SKM-1 (cell line): Measurements from ENCODE around the gene POLR1B.
"Not testable (repeated sequence)": the region's sequence is repeated elsewhere in the genome, so short reads cannot be mapped to it uniquely, and the experiment has no call there.

Source experiments
- DNase-seq: peaks from one replicate; lab custom pipeline; 2025; ENCODE audit not compliant: unreplicated experiment; lab: John Stamatoyannopoulos, UW

The POLR1B gene

GRCh38 chr2:112600634-112601033 is 58.4 kb downstream of the POLR1B start:
- no peak for DNase-seq

- no peak for DNase-seq
Observed at GRCh38 chr2:112601754-112602153, 59.5 kb downstream of the POLR1B start.

GRCh38 chr2:112602917-112603316 is 60.7 kb downstream of the POLR1B start:
- DNase-seq: no peak

- DNase-seq: no peak
Observed at GRCh38 chr2:112603731-112604130, 61.5 kb downstream of the POLR1B start.

GRCh38 chr2:112604952-112605351 is 62.7 kb downstream of the POLR1B start:
- DNase-seq: no peak

- no peak for DNase-seq
Observed at GRCh38 chr2:112605926-112606325, 63.7 kb downstream of the POLR1B start.

- DNase-seq: no peak
Observed at GRCh38 chr2:112606547-112606946, 64.3 kb downstream of the POLR1B start.

- DNase-seq: no peak
Observed at GRCh38 chr2:112607680-112608438, 65.6 kb downstream of the POLR1B start.

- not testable (repeated sequence) for DNase-seq
Observed at GRCh38 chr2:112609320-112609719, 67.1 kb downstream of the POLR1B start.

GRCh38 chr2:112612283-112612682 is 70.0 kb downstream of the POLR1B start:
- DNase-seq: not testable (repeated sequence)

GRCh38 chr2:112614201-112614840 is 72.1 kb downstream of the POLR1B start:
- DNase-seq: no peak

- DNase-seq: no peak
Observed at GRCh38 chr2:112615051-112615450, 72.8 kb downstream of the POLR1B start.

- not testable (repeated sequence) for DNase-seq
Observed at GRCh38 chr2:112615798-112616197, 73.5 kb downstream of the POLR1B start.

- peak; percentile 48 for DNase-seq
Observed at GRCh38 chr2:112618383-112618782, 76.1 kb downstream of the POLR1B start.

- no peak for DNase-seq
Observed at GRCh38 chr2:112621790-112622527, 79.7 kb downstream of the POLR1B start.

- no peak for DNase-seq
Observed at GRCh38 chr2:112622528-112622849, 80.2 kb downstream of the POLR1B start.

GRCh38 chr2:112623913-112624777 is 81.9 kb downstream of the POLR1B start:
- DNase-seq: no peak

- DNase-seq: no peak
Observed at GRCh38 chr2:112625474-112626114, 83.3 kb downstream of the POLR1B start.

- no peak for DNase-seq
Observed at GRCh38 chr2:112626604-112627059, 84.4 kb downstream of the POLR1B start.
